Urothelium cell line (cell line): ENCODE measurements around the gene PSPN.

Source experiments
- DNase-seq: peaks from one replicate; pipeline ENCODE4 v3.0.0; 2011; ENCODE audit warnings: low spot score, mixed read lengths
- FAIRE-seq: peaks from 2 replicates; lab custom pipeline; 2011; peaks lifted over from hg19 to GRCh38; lab: Jason Lieb, UNC

The PSPN gene

DNA sequence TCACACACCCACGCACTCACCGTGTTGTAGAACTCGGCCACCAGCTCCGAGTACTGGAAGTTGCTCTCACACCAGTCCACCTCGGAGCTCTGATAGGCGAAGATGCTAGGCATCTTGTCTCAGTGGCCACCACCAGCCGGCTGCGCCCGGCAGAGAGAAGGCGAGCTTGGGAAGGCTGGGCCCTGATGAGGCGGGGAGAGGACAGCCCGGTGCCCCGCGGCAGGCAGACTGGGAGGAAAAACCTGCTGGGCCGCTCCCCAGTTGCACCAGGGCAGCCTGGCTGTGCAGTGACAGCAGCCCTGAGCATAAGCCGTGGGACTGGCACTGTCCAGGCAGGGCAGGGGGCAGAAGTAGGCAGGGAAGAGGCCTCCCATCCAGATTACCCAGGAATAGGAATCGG, 42.3 kb downstream of the PSPN start, which contains the start of gene ACER1:
TSS of gene ACER1 (minus strand) at position 174 of the 400 bp plus-strand sequence. CDS start at position 113, 61 bp downstream.
- DNase-seq (no peak), FAIRE-seq (no peak)

DNA sequence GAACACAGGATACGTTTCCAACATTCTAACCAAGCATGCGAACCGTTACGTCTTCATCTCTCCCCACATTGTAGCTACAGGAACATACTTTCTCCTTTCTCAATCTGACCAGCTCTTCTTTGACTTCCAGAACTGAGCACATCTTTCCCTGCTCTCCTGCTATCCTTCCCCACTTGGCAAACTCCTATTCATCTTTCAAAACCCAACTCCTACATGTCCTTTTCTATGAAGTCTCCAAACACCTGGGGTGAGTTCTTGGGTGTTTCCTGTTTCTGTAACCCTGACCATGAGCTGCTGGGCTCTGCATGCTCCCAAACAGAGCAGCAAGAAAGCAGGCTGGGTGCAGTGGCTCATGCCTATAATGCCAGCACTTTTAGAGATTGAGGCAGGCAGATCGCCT, 48.9 kb downstream of the PSPN start:
- DNase-seq: no peak
- FAIRE-seq: no peak

- FAIRE-seq (no peak), DNase-seq (no peak)
These were observed 50.1 kb downstream of the PSPN start for GRCh38 chr19:6325614-6326013.
